Thyroid gland (tissue), 4 donors: Measurements from ENCODE around the gene FAM3A.

ENCODE experiments used
- POLR2A ChIP-seq, 2 donors: fragments of 450-650 bp; IDR thresholded peaks; one replicate each; pipeline ENCODE4 v1.6.1; 2017; ENCODE audit warnings: antibody characterized with exemption in 2 of 2, mild to moderate bottlenecking in 2 of 2, moderate library complexity in 1 of 2
- TF ChIP-seq, protein P1 (sequence below), 6 experiments: fragments of 200-600 bp in 3 of 6; fragments of 450-650 bp in 3 of 6; sonication (generic) in 3 of 6; IDR thresholded peaks; one replicate each; pipeline ENCODE4 v1.5.1; 2016 to 2019; ENCODE audit warnings: antibody characterized with exemption in 6 of 6, mild to moderate bottlenecking in 2 of 6, inconsistent platforms in 1 of 6, moderate library complexity in 1 of 6

DNA sequence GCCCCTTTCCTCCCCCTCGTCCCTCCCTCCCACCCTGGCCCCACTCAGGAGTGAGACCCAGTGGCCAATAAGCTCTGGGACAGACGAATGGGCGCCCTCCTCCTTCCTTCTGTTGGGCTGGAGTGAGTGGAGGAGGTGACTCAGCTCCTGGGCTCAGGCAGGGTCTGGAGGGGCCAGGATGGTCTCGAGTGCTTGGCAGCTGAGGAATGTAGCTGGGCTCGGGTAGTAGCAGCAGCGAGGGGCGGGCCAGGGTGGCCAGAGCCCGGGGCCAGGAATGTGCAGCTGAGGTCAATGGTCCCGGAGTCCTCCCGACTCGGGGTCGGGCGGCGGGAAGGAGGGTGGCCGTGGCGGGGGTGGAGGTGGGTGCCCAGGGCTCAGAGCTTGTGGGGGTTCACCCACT, 15.6 kb upstream of the FAM3A start:
- TF ChIP-seq, protein P1, sequence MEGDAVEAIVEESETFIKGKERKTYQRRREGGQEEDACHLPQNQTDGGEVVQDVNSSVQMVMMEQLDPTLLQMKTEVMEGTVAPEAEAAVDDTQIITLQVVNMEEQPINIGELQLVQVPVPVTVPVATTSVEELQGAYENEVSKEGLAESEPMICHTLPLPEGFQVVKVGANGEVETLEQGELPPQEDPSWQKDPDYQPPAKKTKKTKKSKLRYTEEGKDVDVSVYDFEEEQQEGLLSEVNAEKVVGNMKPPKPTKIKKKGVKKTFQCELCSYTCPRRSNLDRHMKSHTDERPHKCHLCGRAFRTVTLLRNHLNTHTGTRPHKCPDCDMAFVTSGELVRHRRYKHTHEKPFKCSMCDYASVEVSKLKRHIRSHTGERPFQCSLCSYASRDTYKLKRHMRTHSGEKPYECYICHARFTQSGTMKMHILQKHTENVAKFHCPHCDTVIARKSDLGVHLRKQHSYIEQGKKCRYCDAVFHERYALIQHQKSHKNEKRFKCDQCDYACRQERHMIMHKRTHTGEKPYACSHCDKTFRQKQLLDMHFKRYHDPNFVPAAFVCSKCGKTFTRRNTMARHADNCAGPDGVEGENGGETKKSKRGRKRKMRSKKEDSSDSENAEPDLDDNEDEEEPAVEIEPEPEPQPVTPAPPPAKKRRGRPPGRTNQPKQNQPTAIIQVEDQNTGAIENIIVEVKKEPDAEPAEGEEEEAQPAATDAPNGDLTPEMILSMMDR (IDR thresholded peaks at IDR 0.05) = no peak
- TF ChIP-seq POLR2A (IDR thresholded peaks at IDR 0.05) = no peak
